Neural crest cell (in vitro differentiated cells): Measurements from ENCODE around the gene DES. TPM values are rescaled to one million over a fixed set of nuclear protein-coding genes. Genes with fewer than 3 reads are reported as not detected.

Experiments used
- DNase-seq: peaks from one replicate; pipeline ENCODE4 v3.0.0; 2021; ENCODE audit warnings: low read depth, mixed read lengths, low spot score
- H3K27ac Mint-ChIP-seq: one replicate; pipeline ENCODE4 v1.8.0; 2021; ENCODE audit warnings: mild to moderate bottlenecking, mixed read lengths; ENCODE audit not compliant: unreplicated experiment
- H3K27me3 Mint-ChIP-seq: 2 replicates; pipeline ENCODE4 v1.8.0; 2021; ENCODE audit warnings: low read depth, mild to moderate bottlenecking, mixed read lengths
- H3K36me3 Mint-ChIP-seq: 2 replicates; pipeline ENCODE4 v1.8.0; 2021; ENCODE audit warnings: low read depth, mild to moderate bottlenecking, mixed read lengths
- H3K4me1 Mint-ChIP-seq: 2 replicates; pipeline ENCODE4 v1.8.0; 2021; ENCODE audit warnings: mixed read lengths
- H3K4me3 Mint-ChIP-seq: one replicate; pipeline ENCODE4 v1.8.0; 2021; ENCODE audit warnings: mild to moderate bottlenecking, mixed read lengths
- H3K9me3 Mint-ChIP-seq: 2 replicates; pipeline ENCODE4 v1.8.0; 2021; ENCODE audit warnings: mixed read lengths
- CTCF ChIP-seq: fragments of 200-600 bp; sonication (generic); conservative IDR thresholded peaks from 2 replicates; pipeline ENCODE4 v1.5.0; 2021; ENCODE audit warnings: antibody characterized with exemption, mild to moderate bottlenecking
- total RNA-seq: library from RNA; stranded (reverse); gene quantifications from 2 replicates; pipeline ENCODE4 v1.2.1, GENCODE V29; 2021

Gene DES
- total RNA-seq, 1 donor from 2014 or later, result 0.28 TPM

- Mint-ChIP-seq H3K9me3 (no peaks in the 10 kb centered on the region), H3K27me3 (peaks cover 2% of the 10 kb centered on the region), H3K27ac (no peak overlapping the region), H3K36me3 (no peaks in the 10 kb centered on the region), H3K4me1 (peaks cover 6% of the 10 kb centered on the region), H3K4me3 (no peak overlapping the region)
- DNase-seq, result no peak
- no peak for TF ChIP-seq CTCF
These were observed 7.8 kb upstream of the DES start for GRCh38 chr2:219410390-219410789.

DNA sequence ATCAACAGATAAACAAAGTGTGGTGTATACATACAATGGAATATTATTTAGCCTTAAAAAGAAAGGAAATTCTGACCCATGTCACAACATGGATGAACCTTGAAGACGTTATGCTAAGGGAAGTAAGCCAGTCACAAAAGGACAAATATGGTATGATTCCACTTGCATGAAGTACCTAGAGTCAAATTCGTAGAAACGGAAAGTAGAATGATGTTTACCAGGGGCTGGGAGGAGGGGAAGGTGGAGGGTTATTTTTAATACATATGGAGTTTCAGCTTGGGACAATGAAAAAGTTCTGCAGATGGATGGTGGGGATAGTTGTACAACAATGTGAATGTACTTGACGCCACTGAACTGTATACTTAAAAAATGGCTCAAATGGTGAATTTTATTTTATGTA, 3.3 kb upstream of the DES start:
- no peak for TF ChIP-seq CTCF

GRCh38 chr2:219415580-219416234, 2.5 kb upstream of the DES start:
- Mint-ChIP-seq H3K27me3 (peaks cover 10% of the 10 kb centered on the region), H3K9me3 (no peaks in the 10 kb centered on the region), H3K4me3 (no peak overlapping the region), H3K27ac (no peak overlapping the region), H3K4me1 (peaks cover 19% of the 10 kb centered on the region), H3K36me3 (no peaks in the 10 kb centered on the region)
- TF ChIP-seq CTCF, result no peak
- DNase-seq, result no peak

More for the DNA sequence above, 3.3 kb upstream of the DES start:
- no peak for DNase-seq
- H3K4me1 Mint-ChIP-seq, result peaks cover 15% of the 10 kb centered on the region
- H3K27me3 Mint-ChIP-seq, result peaks cover 10% of the 10 kb centered on the region
- H3K36me3 Mint-ChIP-seq, result no peaks in the 10 kb centered on the region
- no peaks in the 10 kb centered on the region for H3K9me3 Mint-ChIP-seq
- H3K4me3 Mint-ChIP-seq, result no peak overlapping the region
- no peak overlapping the region for H3K27ac Mint-ChIP-seq

DNA sequence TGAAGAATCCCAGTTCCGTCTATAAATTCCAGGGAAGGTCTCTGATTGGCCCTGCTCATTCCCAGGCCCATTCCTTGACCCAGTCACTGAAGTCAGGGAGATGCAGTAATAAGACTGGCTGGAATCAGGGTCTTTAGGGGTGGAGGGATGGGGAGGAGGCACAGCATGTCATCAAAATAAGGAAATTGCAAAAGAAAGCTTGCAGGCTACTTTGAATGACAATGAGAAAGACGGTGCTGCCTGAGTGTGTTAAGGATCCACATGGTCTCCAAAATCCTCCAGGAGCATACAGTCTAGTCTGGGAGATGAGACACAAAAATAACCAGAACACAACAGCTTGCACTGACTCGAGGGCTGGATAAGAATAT, 2.0 kb upstream of the DES start:
- Mint-ChIP-seq H3K4me3 (no peak overlapping the region), H3K4me1 (peaks cover 19% of the 10 kb centered on the region)
- DNase-seq, result no peak

GRCh38 chr2:219416938-219417337, 1.2 kb upstream of the DES start:
- Mint-ChIP-seq H3K4me1 (peaks cover 19% of the 10 kb centered on the region), H3K4me3 (no peak overlapping the region), H3K36me3 (no peaks in the 10 kb centered on the region), H3K9me3 (no peaks in the 10 kb centered on the region), H3K27me3 (peaks cover 10% of the 10 kb centered on the region), H3K27ac (no peak overlapping the region)
- no peak for TF ChIP-seq CTCF
- no peak for DNase-seq

More for the DNA sequence above, 2.0 kb upstream of the DES start:
- Mint-ChIP-seq H3K36me3 (no peaks in the 10 kb centered on the region), H3K27me3 (peaks cover 10% of the 10 kb centered on the region), H3K9me3 (no peaks in the 10 kb centered on the region), H3K27ac (no peak overlapping the region)
- TF ChIP-seq CTCF, result no peak
